ENCODE data around the gene LARP4B.

The LARP4B gene

DNA sequence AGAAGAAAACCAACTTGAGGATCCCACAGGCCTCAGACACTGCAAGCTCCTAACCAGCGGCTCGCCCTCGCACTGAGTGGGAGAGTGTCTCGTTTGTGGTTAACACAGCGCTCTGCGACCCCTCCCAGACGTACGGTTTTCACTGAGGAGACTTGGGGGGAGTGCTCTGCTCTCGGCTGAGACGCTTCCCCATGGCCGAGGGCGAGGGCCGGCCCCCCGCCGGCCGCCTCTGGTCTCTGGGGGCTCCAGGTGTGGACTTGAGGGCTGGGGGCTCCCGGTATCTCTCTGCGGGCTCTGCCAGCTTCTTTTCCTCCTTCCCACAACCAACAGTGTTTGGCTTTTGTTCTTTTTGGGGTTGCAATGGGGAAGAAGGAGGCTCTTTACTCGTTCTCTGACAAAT is 118.7 kb downstream of the LARP4B start:
- in situ Hi-C loops (cut with HindIII; ENCODE audit: low sequenced_read_pairs), result no loop called here

DNA sequence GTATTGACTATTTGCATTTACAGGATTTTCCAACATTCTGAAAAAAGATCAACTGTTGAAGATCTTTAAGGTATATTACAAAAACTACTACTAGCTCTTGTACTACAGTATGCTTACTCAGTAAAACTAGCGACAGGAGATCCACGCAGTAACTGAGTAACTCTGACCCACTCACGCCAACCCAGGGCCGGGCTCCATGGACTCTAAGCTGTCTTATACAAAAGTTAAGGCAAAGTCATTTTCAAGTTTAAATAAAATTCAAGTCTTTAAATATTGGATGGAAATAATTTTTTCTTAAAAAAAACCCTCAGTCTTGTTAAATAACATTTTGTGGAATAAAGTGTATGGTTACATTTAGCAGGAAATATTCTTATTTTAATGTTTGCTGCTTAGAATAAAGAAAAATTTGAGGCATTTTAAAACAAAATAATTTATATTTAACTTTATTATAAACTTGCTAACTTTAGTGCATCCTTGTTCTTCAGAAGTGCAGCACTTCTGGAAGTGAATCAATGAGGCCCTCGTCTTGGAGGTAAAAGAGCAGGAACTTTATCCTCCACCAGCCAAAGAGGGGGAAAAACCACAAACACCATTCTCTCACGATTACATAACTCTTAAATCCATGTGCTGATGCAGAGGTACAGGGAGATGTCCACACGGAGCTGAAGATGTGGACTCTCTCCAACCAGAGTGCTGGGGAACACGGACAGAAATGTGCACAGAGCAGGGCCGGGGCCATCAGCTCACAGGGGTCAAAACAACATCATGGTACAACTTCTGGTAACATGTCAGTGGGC is 119.9 kb downstream of the LARP4B start:
- in situ Hi-C loops (cut with HindIII; ENCODE audit: low sequenced_read_pairs), result no loop called here

DNA sequence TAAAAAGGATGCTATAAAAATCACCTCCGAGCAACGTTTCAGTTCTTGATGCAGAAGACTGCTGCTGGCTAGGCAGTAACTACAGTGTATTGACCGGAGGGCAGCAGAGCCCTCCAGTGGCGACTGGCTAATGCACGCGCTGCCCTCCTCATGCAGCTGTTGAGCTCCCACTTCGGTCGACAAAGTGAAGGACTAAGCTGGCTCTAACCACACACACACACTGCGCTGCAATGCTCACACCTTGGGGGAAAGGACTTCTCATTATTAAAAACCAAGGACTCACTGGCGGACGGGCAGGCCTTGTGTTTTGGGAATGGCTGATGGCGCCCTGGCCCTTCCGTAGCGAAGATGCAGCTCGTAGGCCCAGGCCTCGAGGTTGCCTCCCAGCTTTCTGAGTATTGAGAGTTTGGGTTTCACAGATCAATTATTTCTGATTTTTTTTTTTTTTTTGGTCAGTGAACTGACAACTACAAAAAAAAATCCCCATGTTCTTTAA is 121.1 kb downstream of the LARP4B start:
- in situ Hi-C loops (cut with HindIII; ENCODE audit: low sequenced_read_pairs), result no loop called here

DNA sequence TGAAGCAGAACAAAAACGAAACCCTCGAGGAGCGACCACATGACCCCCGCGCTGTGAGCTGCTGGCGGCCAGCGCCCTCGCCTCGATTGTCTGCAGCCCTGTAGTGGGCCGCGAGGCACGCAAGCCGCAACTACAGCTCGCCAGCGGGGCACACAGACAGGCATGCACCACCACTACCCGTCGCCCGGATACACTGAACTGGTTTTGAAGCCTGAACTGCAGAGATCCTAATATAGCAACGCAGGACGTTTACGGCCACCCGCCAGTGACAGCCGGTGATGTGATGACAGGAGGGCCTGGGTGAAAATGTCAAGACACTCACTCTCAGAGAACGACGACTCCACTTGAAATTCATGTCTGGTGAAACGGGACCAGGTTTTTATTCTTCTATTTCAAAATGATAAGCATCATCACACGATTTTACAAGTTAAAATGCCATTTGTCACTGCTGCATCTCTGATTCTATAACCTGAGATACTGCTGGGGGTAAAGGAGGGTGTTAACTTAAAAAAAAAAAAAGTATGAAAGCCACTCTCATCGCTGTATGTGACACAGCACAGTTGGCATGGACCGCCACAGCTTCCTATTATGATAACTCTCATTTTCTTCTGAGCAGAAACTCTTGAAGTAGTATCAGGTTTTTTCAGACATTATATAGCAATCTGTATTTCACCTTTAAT is 121.7 kb downstream of the LARP4B start:
- in situ Hi-C loops (cut with HindIII; ENCODE audit: low sequenced_read_pairs), result no loop called here

DNA sequence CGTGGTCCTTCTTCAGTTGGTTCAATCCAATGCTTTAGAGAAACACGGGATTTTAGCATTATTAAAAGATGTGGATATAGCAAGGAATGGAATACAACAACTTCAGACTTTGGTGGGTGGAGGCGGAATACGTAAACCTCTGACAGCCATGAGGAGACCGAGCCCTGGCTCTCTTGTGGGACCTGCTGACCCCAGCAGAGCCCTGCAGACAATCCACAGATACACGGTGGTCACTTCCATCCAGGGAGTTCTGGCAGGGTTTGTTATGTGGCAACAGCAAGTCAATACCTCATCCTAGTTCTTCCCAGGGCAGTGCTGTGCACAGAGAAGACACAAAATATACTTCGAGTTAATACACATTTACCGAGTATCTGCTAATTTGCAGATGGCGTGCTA is 123.5 kb downstream of the LARP4B start:
- in situ Hi-C loops (cut with HindIII; ENCODE audit: low sequenced_read_pairs), result no loop called here

DNA sequence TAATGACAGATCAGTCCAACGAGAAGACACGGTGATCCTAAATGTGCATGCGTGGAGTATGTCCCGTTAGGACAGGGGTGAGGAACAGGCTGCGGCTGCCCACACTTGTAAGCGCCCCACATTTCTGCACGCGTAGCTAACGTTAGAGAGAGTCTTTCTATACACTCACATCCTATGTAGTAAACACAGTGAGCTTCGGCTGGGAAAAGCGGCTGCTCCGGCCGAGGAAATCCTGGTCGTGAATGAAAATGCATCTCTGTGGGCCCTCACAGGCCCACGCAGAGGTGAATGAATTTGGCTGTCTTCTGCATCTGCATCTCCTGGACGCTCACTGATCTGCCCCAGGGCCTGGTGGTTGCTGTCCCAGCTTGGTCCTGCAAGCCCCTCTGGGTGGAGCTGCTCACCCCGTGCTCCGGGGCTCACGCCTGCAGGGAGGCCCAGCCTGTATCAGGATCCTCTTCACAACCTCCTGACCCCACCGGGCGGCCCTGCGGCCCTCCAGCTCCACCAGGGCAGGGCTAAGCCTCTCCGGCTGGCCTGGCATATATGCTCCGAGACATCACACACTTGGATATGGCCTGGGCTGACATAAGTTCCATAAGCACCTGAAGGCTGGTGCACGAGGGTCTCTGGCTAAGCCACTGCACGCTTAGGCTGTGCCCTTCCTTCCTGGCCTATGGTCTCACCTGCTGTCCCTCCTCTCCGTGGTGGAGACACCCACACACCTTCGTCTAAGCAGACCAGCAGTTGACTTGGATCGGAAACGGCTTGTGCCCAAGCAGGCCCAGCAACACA is 124.1 kb downstream of the LARP4B start:
- in situ Hi-C loops (cut with HindIII; ENCODE audit: low sequenced_read_pairs), result no loop called here

DNA sequence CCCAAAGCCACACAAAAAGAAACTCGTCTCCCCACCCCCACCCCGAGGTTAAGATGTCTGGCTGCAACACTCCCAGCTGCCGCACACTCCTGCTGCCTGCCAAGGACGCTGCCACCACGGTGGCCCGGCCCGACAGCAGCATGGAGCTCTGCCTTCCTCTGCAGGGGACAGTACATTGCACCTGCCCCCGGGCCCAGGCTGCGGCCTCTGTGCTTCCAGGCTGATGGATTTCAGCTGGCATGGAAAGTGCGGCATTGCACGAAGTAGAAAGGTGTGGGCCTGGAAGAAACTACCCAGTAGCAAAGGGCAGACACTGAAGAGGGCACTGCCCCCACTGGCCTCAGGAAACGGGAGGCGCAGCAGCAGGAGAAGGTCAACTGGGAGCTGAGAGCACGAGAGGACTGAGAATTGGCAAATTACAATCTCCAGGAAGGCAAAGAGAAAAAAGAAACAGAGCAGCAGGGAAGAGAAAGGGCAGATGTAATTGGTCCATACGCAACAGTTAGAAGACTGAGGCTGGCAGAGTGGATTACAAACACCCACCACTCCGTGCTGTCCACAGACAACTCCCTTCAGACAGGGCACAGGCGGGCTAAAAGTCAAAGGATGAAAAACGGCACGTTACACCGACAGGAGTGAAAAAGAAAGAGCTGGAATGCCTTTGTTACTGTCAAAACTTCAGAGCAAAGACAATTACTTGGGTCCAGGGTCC is 124.9 kb downstream of the LARP4B start:
- in situ Hi-C loops (cut with HindIII; ENCODE audit: low sequenced_read_pairs), result no loop called here

- in situ Hi-C loops (cut with HindIII; ENCODE audit: low sequenced_read_pairs), result no loop called here
Observed at GRCh38 chr10:805620-806305, 125.7 kb downstream of the LARP4B start.

DNA sequence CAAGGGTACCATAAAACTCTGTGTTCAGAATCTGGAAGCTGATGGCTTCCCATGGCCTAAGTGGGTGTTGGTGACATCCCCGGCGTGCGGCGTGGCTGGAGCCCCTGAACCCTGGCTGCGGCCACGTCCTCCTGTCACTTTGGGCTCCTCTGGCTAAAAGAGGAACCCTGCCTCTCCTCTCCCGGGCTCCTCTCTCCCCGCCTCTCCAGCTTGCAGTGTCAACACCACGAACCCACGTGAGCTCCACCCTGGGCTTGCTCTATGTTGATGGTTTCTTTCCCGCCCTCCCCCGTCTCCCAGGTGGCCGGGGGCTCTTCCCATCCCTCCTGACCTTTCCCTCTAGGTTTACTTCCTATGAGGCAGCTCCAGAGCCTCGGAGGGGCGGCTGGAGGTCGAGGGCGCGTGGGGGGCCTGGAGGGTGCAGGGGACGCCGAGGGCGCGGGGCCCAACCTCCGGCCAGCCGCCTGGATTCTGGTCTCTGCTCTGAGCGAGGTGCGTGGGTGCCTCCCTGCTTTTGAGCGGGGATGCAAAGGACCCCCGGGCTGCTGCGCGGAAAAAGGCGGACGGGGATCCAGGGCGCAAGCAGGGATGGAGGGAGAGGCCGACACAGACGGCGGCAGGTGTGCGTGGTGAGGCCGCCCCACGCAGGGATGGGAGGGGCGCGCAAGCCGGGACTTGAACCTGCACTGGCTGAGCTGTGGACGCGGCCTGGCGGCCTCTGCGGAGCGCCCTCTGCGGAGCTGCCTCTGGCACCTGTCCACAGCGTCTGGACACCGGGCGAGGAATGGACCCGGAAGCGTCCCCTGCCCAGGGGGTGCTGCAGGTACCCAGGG is 126.5 kb downstream of the LARP4B start:
- in situ Hi-C loops (cut with HindIII; ENCODE audit: low sequenced_read_pairs), result no loop called here

- in situ Hi-C loops (cut with HindIII; ENCODE audit: low sequenced_read_pairs), result no loop called here
Observed at GRCh38 chr10:804191-804781, 127.2 kb downstream of the LARP4B start.

DNA sequence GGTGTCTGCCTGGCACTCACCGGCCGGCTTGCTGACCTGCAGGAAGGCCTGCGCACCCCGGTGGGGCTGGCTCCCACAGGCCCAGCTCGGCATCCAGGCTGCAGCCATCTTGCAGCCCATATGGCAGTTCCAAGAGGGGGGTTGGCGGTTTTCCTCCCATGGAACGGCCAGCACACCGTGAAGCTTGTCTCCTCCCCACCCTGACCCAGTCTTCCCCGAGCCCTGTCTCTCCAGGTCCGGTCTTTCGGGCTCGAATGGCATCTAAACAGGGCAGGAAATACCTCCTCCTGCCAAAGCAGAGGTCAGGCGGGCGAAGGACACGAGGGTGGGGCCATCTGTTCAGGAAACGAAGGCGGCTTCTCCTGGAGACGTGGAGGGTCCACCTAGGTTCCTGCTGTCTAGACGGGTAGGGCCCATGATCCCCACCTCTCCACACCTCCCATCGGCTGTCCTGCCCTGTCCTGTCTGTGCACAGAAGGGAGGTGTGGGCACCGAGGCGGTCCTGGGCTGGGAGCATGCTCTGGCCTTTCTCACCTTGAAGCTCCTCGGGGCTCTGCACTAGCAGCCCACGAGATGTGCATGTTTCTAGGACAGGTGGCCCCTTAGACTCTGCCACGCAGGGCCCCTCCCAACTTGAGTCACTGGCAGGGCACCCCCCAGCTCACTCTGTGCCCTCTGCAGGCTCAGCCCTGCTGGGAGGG is 128.3 kb downstream of the LARP4B start:
- in situ Hi-C loops (cut with HindIII; ENCODE audit: low sequenced_read_pairs), result no loop called here

GRCh38 chr10:802506-802905 is 129.0 kb downstream of the LARP4B start:
- in situ Hi-C loops (cut with HindIII; ENCODE audit: low sequenced_read_pairs), result no loop called here

GRCh38 chr10:797179-797578 is 134.3 kb downstream of the LARP4B start:
- in situ Hi-C loops (cut with HindIII; ENCODE audit: low sequenced_read_pairs), result no loop called here

GRCh38 chr10:796233-796632 is 135.3 kb downstream of the LARP4B start:
- in situ Hi-C loops (cut with HindIII; ENCODE audit: low sequenced_read_pairs), result no loop called here

DNA sequence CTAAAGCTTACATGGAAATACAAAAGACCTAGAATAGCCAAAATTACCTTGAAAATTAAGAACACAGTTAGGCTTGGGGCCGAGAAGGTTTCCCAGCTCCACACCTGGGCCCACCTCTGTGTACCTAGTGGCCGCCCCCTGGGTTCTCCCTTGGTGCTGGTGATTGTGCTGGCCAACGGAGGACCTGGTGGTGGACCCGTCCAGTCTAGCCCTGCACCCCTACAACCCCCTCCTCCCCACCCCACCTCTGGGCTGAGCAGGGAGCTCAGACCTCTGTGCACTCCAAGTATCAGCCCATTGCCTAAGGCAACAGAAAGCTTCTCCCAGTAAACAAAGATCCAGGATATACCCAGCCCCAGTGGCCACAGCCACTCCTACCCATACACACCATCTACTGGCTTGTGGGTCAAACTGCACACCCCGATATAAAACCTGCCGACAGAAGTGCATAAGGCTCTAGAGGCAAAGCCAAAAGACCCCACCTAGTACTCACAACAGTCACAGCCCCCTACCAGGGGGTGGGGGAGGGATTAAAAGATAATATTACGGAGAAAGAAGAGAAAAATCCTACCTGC is 137.0 kb downstream of the LARP4B start:
- in situ Hi-C loops (cut with HindIII; ENCODE audit: low sequenced_read_pairs), result loop anchor here (5.0 kb wide), 1 partner anchor 282 kb away; no protein-coding TSS in a partner anchor

DNA sequence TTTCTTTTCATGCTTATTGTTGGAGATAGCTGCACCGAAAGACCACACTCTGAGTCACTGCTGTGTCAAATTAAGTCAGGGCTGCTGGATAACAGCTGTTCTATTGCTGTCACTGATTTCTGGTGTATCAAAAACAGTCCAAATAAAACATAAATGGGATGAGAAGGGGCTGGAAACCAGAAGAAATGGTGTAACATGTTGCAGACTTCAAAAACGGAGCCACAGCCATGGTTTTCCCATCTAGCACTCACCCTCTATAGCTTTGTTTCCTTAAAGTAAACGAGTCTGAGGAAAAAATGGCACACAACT is 138.8 kb downstream of the LARP4B start:
- in situ Hi-C loops (cut with HindIII; ENCODE audit: low sequenced_read_pairs), result loop anchor here (5.0 kb wide), 1 partner anchor 280 kb away; no protein-coding TSS in a partner anchor

GRCh38 chr10:792083-792791 is 139.3 kb downstream of the LARP4B start:
- in situ Hi-C loops (cut with HindIII; ENCODE audit: low sequenced_read_pairs), result loop anchor here (5.0 kb wide), 1 partner anchor 280 kb away; no protein-coding TSS in a partner anchor

Measured in endothelial cell of hepatic sinusoid (primary cell).